ENCODE results near the gene GPC3.

DNA sequence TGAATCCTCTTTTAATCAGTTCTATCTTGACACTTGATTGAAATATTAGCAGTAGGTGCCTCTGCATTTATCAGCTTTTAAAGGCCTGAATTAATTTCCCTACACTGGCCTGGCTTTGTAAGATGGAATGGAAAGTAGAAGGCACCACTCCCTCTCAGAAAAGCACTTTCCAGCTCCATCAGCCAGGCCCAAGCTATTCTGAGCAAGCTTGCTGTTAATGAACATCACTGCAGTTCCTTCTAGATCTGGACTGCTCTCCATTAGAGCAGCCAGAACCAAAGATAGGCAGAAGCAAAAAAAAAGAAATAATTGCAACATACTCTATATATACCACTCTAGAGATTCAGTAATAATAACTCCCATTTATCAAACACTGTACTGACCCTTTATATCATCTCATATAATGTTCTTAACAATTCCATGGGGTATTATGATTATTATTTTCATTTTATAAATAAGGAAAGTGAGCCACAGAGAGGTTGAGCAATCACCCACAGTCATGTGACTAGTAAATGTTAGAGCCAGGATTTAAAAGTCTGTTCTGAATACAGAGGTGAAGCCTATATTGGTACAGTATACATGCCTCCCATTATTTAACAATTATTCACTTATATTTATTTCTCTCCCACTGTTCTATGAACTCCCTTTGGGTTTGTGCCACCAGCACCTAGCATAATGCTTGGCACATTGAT, 39.4 kb upstream of the GPC3 start:
- no peak for TF ChIP-seq CTCF (IDR thresholded peaks at IDR 0.05)
- TF ChIP-seq YY1 (IDR thresholded peaks at IDR 0.05; ENCODE audit: low read depth) = no peak
- TF ChIP-seq NFIC (IDR thresholded peaks at IDR 0.05; ENCODE audit: borderline replicate concordance) = no peak
- no peak for TF ChIP-seq POLR2AphosphoS5 (IDR thresholded peaks at IDR 0.05; ENCODE audit: low read depth, low read length)
- TF ChIP-seq TEAD4 (IDR thresholded peaks at IDR 0.05; ENCODE audit: borderline replicate concordance, insufficient read depth) = no peak
- no peak for TF ChIP-seq RFX5 (IDR thresholded peaks at IDR 0.05; ENCODE audit: low read length)
- no peak for TF ChIP-seq EP300 (IDR thresholded peaks at IDR 0.05; ENCODE audit: borderline replicate concordance in 1 of 2, low read depth in 1 of 2, low read length in 1 of 2)
- no peak for TF ChIP-seq GATA2 (CRISPR knock-in tag; IDR thresholded peaks at IDR 0.05)
- no peak for TF ChIP-seq MXI1 (IDR thresholded peaks at IDR 0.05; ENCODE audit: low read depth, low read length)
- TF ChIP-seq FOXJ3 (CRISPR knock-in tag; IDR thresholded peaks at IDR 0.05) = no peak
- TF ChIP-seq EZH2phosphoT487 (IDR thresholded peaks at IDR 0.05; ENCODE audit: borderline replicate concordance, low read depth) = no peak
- TF ChIP-seq SMC3 (IDR thresholded peaks at IDR 0.05; ENCODE audit: low read depth, low read length) = no peak
- TF ChIP-seq CHD2 (IDR thresholded peaks at IDR 0.05; ENCODE audit: low read length, partially characterized antibody) = no peak

Measured in SK-N-SH (cell line).